Hepatocyte (in vitro differentiated cells): ENCODE data around the gene SAA1.

Experiments used
- EZH2 ChIP-seq: fragments of 200-600 bp; sonication (generic); IDR thresholded peaks from 2 replicates; pipeline ENCODE4 v1.6.1; 2016; ENCODE audit warnings: antibody characterized with exemption, mild to moderate bottlenecking, borderline replicate concordance
- EZH2phosphoT487 ChIP-seq: fragments of 200-600 bp; sonication (generic); IDR thresholded peaks from one replicate; pipeline ENCODE4 v1.6.1; 2018; ENCODE audit warnings: antibody characterized with exemption, mild to moderate bottlenecking, low read depth, moderate library complexity; ENCODE audit not compliant: unreplicated experiment, severe bottlenecking
- TF ChIP-seq, protein P1 (sequence below): fragments of 200-600 bp; sonication (generic); IDR thresholded peaks from 2 replicates; pipeline ENCODE4 v1.5.1; 2016; ENCODE audit warnings: antibody characterized with exemption, mild to moderate bottlenecking; ENCODE audit not compliant: poor library complexity

DNA sequence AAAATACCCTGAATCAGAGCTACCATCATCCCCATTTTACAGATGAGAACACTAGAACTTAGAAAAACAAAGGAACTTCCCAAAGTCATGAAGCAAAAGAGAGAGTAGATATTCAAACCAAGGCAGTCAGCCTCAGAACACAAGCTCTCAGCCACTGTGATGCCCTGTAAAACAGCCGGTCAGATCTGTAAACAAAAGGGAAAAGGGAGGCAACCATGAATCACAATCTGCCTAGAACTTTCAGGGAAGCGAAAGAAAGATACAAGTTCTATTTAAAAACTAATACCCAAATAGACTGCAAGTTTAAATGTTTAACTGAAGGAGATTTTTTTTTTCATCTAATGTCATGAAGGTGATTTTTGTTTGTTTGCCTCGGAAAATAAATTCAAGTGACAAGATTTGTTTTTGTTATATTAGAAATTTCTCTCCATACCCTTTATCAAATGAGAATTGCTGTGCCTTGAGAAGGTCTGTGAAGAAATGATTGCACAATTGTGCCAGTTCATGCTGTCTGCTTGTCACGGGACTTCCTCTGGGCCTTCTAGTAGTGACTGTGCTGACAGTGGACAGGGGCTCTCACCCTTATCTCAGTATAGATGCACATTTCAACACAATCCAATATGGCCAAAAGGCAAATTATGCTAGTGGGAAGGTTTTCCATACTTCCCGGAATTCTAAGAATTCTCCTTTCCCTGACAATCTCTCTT lies 11.7 kb downstream of the SAA1 start:
- TF ChIP-seq, protein P1, sequence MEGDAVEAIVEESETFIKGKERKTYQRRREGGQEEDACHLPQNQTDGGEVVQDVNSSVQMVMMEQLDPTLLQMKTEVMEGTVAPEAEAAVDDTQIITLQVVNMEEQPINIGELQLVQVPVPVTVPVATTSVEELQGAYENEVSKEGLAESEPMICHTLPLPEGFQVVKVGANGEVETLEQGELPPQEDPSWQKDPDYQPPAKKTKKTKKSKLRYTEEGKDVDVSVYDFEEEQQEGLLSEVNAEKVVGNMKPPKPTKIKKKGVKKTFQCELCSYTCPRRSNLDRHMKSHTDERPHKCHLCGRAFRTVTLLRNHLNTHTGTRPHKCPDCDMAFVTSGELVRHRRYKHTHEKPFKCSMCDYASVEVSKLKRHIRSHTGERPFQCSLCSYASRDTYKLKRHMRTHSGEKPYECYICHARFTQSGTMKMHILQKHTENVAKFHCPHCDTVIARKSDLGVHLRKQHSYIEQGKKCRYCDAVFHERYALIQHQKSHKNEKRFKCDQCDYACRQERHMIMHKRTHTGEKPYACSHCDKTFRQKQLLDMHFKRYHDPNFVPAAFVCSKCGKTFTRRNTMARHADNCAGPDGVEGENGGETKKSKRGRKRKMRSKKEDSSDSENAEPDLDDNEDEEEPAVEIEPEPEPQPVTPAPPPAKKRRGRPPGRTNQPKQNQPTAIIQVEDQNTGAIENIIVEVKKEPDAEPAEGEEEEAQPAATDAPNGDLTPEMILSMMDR = no peak
- TF ChIP-seq EZH2phosphoT487 (no peak), EZH2 (no peak)
